Stimulated activated CD8-positive, alpha-beta memory T cell treated with anti-CD3 and anti-CD28 coated beads, Interleukin-12 subunit alpha, Interleukin-12 subunit beta, amount 100 ng/mL, for 4 hours (primary cell): ENCODE data around the gene CCDC24.

Experiments used
- DNase-seq: peaks from one replicate; pipeline ENCODE4 v3.0.0-alpha.2; 2020; ENCODE audit warnings: low read depth

CCDC24 gene

GRCh38 chr1:44024031-44024902, 32.9 kb downstream of the CCDC24 start:
- no peak for DNase-seq

- DNase-seq = no peak
These were observed 33.6 kb downstream of the CCDC24 start for GRCh38 chr1:44024903-44025525.

- no peak for DNase-seq
These were observed 34.4 kb downstream of the CCDC24 start for GRCh38 chr1:44025816-44026215.

- no peak for DNase-seq
These were observed 35.9 kb downstream of the CCDC24 start for GRCh38 chr1:44027320-44027719.

- no peak for DNase-seq
These were observed 38.0 kb downstream of the CCDC24 start for GRCh38 chr1:44029260-44029910.

- DNase-seq = peak; percentile 85
These were observed 38.7 kb downstream of the CCDC24 start for GRCh38 chr1:44029911-44030604.

- DNase-seq = peak; percentile 34
These were observed 39.3 kb downstream of the CCDC24 start for GRCh38 chr1:44030605-44031251.

GRCh38 chr1:44031252-44032169, 40.1 kb downstream of the CCDC24 start, which contains the start of gene SLC6A9:
Gene SLC6A9 (minus strand): TSS chr1:44031462. CDS start chr1:44024277, 7,185 bp downstream.
- DNase-seq = peak; percentile 25

- no peak for DNase-seq
These were observed 40.9 kb downstream of the CCDC24 start for GRCh38 chr1:44032170-44032790.

- DNase-seq = no peak
These were observed 41.7 kb downstream of the CCDC24 start for GRCh38 chr1:44033041-44033575.

GRCh38 chr1:44033756-44034155, 42.4 kb downstream of the CCDC24 start:
- no peak for DNase-seq

GRCh38 chr1:44034423-44034822, 43.0 kb downstream of the CCDC24 start:
- no peak for DNase-seq

- no peak for DNase-seq
These were observed 43.7 kb downstream of the CCDC24 start for GRCh38 chr1:44034976-44035716.

- no peak for DNase-seq
These were observed 44.5 kb downstream of the CCDC24 start for GRCh38 chr1:44035726-44036408.

- peak; percentile 41 for DNase-seq
These were observed 45.2 kb downstream of the CCDC24 start for GRCh38 chr1:44036409-44037139.

GRCh38 chr1:44037154-44037553, 45.8 kb downstream of the CCDC24 start:
- DNase-seq = no peak

GRCh38 chr1:44038876-44039657, 47.7 kb downstream of the CCDC24 start:
- DNase-seq = no peak
